MM.1S (cell line): Measurements from ENCODE around the gene FYN.

Experiments used
- DNase-seq: peaks from one replicate; pipeline ENCODE4 v3.0.0-alpha.2; 2015
- H2AFZ ChIP-seq: fragments of 300-600 bp; sonication (generic); 2 replicates; pipeline ENCODE4 v1.6.0; 2016; ENCODE audit warnings: antibody characterized with exemption, low read length
- H3F3A ChIP-seq: fragments of 300-600 bp; sonication (generic); 2 replicates; pipeline ENCODE4 v1.6.1; 2016; ENCODE audit warnings: mild to moderate bottlenecking, antibody characterized with exemption, low read length, moderate library complexity, mixed read lengths; ENCODE audit not compliant: insufficient read depth
- H3K27ac ChIP-seq: fragments of 300-600 bp; sonication (generic); 2 replicates; pipeline ENCODE4 v1.5.1; 2016; ENCODE audit warnings: mild to moderate bottlenecking, low read length
- H3K27me3 ChIP-seq: fragments of 300-600 bp; sonication (generic); replicated peaks from 2 replicates; pipeline ENCODE4 v1.6.0; 2016; ENCODE audit warnings: low read length; ENCODE audit not compliant: insufficient read depth
- H3K36me3 ChIP-seq: fragments of 300-600 bp; sonication (generic); replicated peaks from 2 replicates; pipeline ENCODE4 v1.6.1; 2016; ENCODE audit warnings: mild to moderate bottlenecking, low read length, mixed read lengths; ENCODE audit not compliant: insufficient read depth
- H3K4me1 ChIP-seq: fragments of 300-600 bp; sonication (generic); 2 replicates; pipeline ENCODE4 v1.6.1; 2016; ENCODE audit warnings: low read length, mixed read lengths
- H3K4me2 ChIP-seq: fragments of 300-600 bp; sonication (generic); 2 replicates; pipeline ENCODE4 v1.6.0; 2016; ENCODE audit warnings: low read depth, low read length
- H3K4me3 ChIP-seq: fragments of 300-600 bp; sonication (generic); 2 replicates; pipeline ENCODE4 v1.5.1; 2016; ENCODE audit warnings: low read length, mixed read lengths
- H3K79me2 ChIP-seq: fragments of 300-600 bp; sonication (generic); 2 replicates; pipeline ENCODE4 v1.6.1; 2016; ENCODE audit warnings: mixed run types, low read length, mixed read lengths
- H3K9ac ChIP-seq: fragments of 300-600 bp; sonication (generic); 2 replicates; pipeline ENCODE4 v1.6.1; 2016; ENCODE audit warnings: low read length, mixed read lengths
- H3K9me2 ChIP-seq: fragments of 300-600 bp; sonication (generic); replicated peaks from 2 replicates; pipeline ENCODE4 v1.6.1; 2016; ENCODE audit warnings: mild to moderate bottlenecking, low read length, mixed read lengths; ENCODE audit not compliant: insufficient read depth
- H3K9me3 ChIP-seq: fragments of 300-600 bp; sonication (generic); replicated peaks from 2 replicates; pipeline ENCODE4 v1.6.1; 2016; ENCODE audit warnings: mild to moderate bottlenecking, low read length, mixed read lengths; ENCODE audit not compliant: insufficient read depth
- H4K20me1 ChIP-seq: fragments of 300-600 bp; sonication (generic); 2 replicates; pipeline ENCODE4 v1.6.1; 2016; ENCODE audit warnings: mild to moderate bottlenecking, low read length, moderate library complexity, mixed read lengths; ENCODE audit not compliant: insufficient read depth
- CTCF ChIP-seq: fragments of 300-600 bp; sonication (generic); IDR thresholded peaks from 2 replicates; pipeline ENCODE4 v1.5.1; 2016; ENCODE audit warnings: antibody characterized with exemption, low read length, mixed read lengths
- EZH2 ChIP-seq: fragments of 300-600 bp; sonication (generic); optimal IDR thresholded peaks from 2 replicates; pipeline ENCODE3; 2017; ENCODE audit warnings: low read depth, mild to moderate bottlenecking, antibody characterized with exemption, low read length, mixed read lengths
- EZH2phosphoT487 ChIP-seq: fragments of 300-600 bp; sonication (generic); IDR thresholded peaks from 2 replicates; pipeline ENCODE4 v1.6.1; 2018; ENCODE audit warnings: antibody characterized with exemption, low read length

FYN gene

GRCh38 chr6:111794727-111795452 lies 78.4 kb downstream of the FYN start:
- Histone ChIP-seq H3K9ac (no peak overlapping the region), H3K4me2 (peak overlapping the region; percentile 34; the same call in 1 of the 2 replicates)

GRCh38 chr6:111794300-111794699 lies 79.0 kb downstream of the FYN start:
- no peaks in the 10 kb centered on the region for H3K79me2 ChIP-seq
- H2AFZ ChIP-seq: no peak overlapping the region
- H3K9me3 ChIP-seq: no peaks in the 10 kb centered on the region
- TF ChIP-seq EZH2 (no peak), CTCF (no peak), EZH2phosphoT487 (no peak)
- H3K4me2 ChIP-seq: no peak overlapping the region
- H3K9ac ChIP-seq: no peak overlapping the region
- 0 out of 2 replicates have a peak, but pooled peaks cover 4% of the 10 kb centered on the region for H3K4me1 ChIP-seq
- no peak overlapping the region for H3K4me3 ChIP-seq
- H3K27me3 ChIP-seq: no peaks in the 10 kb centered on the region
- no peaks in the 10 kb centered on the region for H3K36me3 ChIP-seq
- H3K27ac ChIP-seq: no peak overlapping the region
- no peaks in the 10 kb centered on the region for H3K9me2 ChIP-seq
- H3F3A ChIP-seq: no peaks in the 10 kb centered on the region
- no peak for DNase-seq
- H4K20me1 ChIP-seq: no peaks in the 10 kb centered on the region

More at GRCh38 chr6:111794727-111795452, 78.4 kb downstream of the FYN start:
- Histone ChIP-seq H4K20me1 (no peaks in the 10 kb centered on the region), H3F3A (no peaks in the 10 kb centered on the region), H3K27me3 (no peaks in the 10 kb centered on the region), H2AFZ (0 out of 2 replicates have a peak overlapping the region, but pooled peaks have one; percentile 12), H3K9me2 (no peaks in the 10 kb centered on the region), H3K4me1 (0 out of 2 replicates have a peak, but pooled peaks cover 4% of the 10 kb centered on the region), H3K9me3 (no peaks in the 10 kb centered on the region), H3K36me3 (no peaks in the 10 kb centered on the region), H3K4me3 (no peak overlapping the region), H3K27ac (no peak overlapping the region), H3K79me2 (no peaks in the 10 kb centered on the region)
- DNase-seq: peak; percentile 24
- no peak for TF ChIP-seq EZH2phosphoT487
- TF ChIP-seq EZH2: no peak
- no peak for TF ChIP-seq CTCF

GRCh38 chr6:111793711-111794111 lies 79.5 kb downstream of the FYN start:
- Histone ChIP-seq H3K4me3 (no peak overlapping the region), H3K79me2 (no peaks in the 10 kb centered on the region), H4K20me1 (no peaks in the 10 kb centered on the region), H2AFZ (no peak overlapping the region), H3F3A (no peaks in the 10 kb centered on the region), H3K27me3 (no peaks in the 10 kb centered on the region), H3K4me1 (0 out of 2 replicates have a peak, but pooled peaks cover 4% of the 10 kb centered on the region), H3K4me2 (no peak overlapping the region), H3K27ac (no peak overlapping the region), H3K9me3 (no peaks in the 10 kb centered on the region), H3K36me3 (no peaks in the 10 kb centered on the region), H3K9ac (no peak overlapping the region), H3K9me2 (no peaks in the 10 kb centered on the region)
- TF ChIP-seq EZH2 (no peak), EZH2phosphoT487 (no peak), CTCF (no peak)
- no peak for DNase-seq
